HG03025 (cell line): ENCODE measurements around the gene GARS1.
"Not testable (repeated sequence)": the region's sequence is repeated elsewhere in the genome, so short reads cannot be mapped to it uniquely, and the experiment has no call there.

ENCODE experiments used
- ATAC-seq: cut with Tn5 transposase; IDR thresholded peaks from one replicate; pipeline ENCODE4 v1.9.1; 2021; ENCODE audit warnings: mild to moderate bottlenecking, moderate library complexity; ENCODE audit not compliant: unreplicated experiment, low FRiP score

Gene GARS1

GRCh38 chr7:30618080-30618676 lies 23.5 kb downstream of the GARS1 start:
- no peak for ATAC-seq

- ATAC-seq, result no peak
Observed at GRCh38 chr7:30618961-30619360, 24.3 kb downstream of the GARS1 start.

GRCh38 chr7:30625283-30625682 lies 30.6 kb downstream of the GARS1 start:
- no peak for ATAC-seq

GRCh38 chr7:30627026-30627425 lies 32.3 kb downstream of the GARS1 start:
- no peak for ATAC-seq

GRCh38 chr7:30630986-30631385 lies 36.3 kb downstream of the GARS1 start:
- ATAC-seq, result peak; percentile 82

GRCh38 chr7:30633223-30633622 lies 38.5 kb downstream of the GARS1 start:
- ATAC-seq, result no peak

- no peak for ATAC-seq
Observed at GRCh38 chr7:30634193-30634626, 39.5 kb downstream of the GARS1 start.

- no peak for ATAC-seq
Observed at GRCh38 chr7:30634634-30635201, 40.0 kb downstream of the GARS1 start.

- ATAC-seq, result no peak
Observed at GRCh38 chr7:30635798-30636197, 41.1 kb downstream of the GARS1 start.

GRCh38 chr7:30642322-30642721 lies 47.6 kb downstream of the GARS1 start:
- ATAC-seq, result not testable (repeated sequence)

- ATAC-seq, result no peak
Observed at GRCh38 chr7:30642789-30643188, 48.1 kb downstream of the GARS1 start.

GRCh38 chr7:30644286-30644955 lies 49.7 kb downstream of the GARS1 start:
- no peak for ATAC-seq

GRCh38 chr7:30645661-30646060 lies 51.0 kb downstream of the GARS1 start:
- no peak for ATAC-seq

- no peak for ATAC-seq
Observed at GRCh38 chr7:30646154-30646553, 51.5 kb downstream of the GARS1 start.

- ATAC-seq, result no peak
Observed at GRCh38 chr7:30647589-30648364, 53.1 kb downstream of the GARS1 start.

GRCh38 chr7:30648744-30649540 lies 54.3 kb downstream of the GARS1 start:
- ATAC-seq, result no peak

- ATAC-seq, result no peak
Observed at GRCh38 chr7:30649717-30650420, 55.2 kb downstream of the GARS1 start.

- ATAC-seq, result no peak
Observed at GRCh38 chr7:30650421-30650808, 55.7 kb downstream of the GARS1 start.

- ATAC-seq, result no peak
Observed at GRCh38 chr7:30652132-30652531, 57.5 kb downstream of the GARS1 start.
